ENCODE data around the gene GPR179.

GPR179 gene, protein sequence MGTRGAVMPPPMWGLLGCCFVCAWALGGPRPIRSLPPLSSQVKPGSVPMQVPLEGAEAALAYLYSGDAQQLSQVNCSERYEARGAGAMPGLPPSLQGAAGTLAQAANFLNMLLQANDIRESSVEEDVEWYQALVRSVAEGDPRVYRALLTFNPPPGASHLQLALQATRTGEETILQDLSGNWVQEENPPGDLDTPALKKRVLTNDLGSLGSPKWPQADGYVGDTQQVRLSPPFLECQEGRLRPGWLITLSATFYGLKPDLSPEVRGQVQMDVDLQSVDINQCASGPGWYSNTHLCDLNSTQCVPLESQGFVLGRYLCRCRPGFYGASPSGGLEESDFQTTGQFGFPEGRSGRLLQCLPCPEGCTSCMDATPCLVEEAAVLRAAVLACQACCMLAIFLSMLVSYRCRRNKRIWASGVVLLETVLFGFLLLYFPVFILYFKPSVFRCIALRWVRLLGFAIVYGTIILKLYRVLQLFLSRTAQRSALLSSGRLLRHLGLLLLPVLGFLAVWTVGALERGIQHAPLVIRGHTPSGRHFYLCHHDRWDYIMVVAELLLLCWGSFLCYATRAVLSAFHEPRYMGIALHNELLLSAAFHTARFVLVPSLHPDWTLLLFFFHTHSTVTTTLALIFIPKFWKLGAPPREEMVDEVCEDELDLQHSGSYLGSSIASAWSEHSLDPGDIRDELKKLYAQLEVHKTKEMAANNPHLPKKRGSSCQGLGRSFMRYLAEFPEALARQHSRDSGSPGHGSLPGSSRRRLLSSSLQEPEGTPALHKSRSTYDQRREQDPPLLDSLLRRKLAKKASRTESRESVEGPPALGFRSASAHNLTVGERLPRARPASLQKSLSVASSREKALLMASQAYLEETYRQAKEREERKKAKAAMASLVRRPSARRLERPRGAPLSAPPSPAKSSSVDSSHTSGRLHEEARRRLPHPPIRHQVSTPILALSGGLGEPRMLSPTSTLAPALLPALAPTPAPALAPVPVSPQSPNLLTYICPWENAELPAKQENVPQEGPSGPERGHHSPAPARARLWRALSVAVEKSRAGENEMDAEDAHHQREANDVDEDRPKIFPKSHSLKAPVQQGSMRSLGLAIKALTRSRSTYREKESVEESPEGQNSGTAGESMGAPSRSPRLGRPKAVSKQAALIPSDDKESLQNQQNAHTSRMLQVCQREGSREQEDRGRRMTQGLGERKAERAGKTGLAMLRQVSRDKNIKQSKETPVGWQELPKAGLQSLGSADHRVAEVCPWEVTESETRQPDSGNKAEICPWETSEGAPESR (N-terminal part only)

DNA sequence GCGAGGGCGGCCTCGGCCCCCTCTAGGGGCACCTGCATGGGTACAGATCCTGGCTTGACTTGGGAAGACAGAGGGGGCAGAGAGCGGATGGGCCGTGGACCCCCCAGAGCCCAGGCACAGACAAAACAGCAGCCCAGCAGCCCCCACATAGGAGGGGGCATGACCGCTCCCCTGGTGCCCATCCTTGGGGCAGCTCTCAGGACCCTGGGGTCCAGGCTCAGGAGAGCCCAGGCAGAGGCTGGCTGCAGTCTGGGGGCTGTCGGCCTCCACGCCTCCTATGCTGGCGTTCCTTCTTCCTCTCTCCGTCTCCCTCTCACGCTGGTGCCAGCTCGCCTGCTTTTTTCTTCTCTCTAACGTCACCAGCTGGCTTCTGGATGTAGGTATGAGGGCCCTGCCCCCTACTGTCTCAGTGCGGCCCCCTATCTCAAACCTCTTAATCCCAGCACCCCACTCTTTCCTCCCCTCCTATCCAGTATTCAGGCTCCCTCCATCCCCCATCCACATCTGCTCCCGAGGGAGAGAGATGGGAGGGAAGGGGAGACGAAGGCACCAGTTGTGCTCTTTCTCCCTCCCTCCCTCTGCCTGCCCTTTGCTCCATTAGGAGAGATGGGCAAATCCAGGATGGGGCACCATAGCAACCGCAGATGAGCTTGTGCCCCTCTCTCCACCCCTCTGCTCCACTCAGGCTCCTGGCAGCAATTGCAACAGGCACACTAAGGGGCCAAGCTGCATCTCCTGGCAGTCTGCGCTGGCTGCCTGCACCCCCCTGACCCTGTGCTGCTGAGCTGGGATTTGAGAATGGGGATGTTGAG is at the start of gene GPR179:
Gene GPR179, minus strand, starts transcription at position 349 of the 812 bp plus-strand sequence. Its CDS starts 167 bp downstream, at position 182.
- no peak for DNase-seq (ENCODE audit: low spot score)

DNA sequence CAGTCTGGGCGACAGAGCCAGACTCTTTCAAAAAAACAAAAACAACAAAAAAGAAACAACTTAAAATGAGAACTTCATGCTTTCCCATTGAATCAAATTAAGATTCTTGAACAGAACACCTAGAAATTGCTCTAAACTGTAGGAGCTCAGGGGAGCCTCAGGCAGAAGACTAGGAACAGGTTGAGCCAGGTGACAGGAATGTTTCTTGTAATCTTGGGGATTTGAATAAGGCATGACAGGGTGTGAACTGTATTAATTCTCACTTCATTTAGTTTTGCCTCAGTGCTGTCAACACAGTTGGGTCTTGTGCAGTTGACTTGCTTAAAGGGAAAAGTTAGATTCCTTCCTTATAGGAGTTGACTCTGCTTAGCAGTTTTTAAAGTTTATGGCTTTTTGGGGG is 35.7 kb upstream of the GPR179 start:
- DNase-seq (ENCODE audit: low spot score): no peak

DNA sequence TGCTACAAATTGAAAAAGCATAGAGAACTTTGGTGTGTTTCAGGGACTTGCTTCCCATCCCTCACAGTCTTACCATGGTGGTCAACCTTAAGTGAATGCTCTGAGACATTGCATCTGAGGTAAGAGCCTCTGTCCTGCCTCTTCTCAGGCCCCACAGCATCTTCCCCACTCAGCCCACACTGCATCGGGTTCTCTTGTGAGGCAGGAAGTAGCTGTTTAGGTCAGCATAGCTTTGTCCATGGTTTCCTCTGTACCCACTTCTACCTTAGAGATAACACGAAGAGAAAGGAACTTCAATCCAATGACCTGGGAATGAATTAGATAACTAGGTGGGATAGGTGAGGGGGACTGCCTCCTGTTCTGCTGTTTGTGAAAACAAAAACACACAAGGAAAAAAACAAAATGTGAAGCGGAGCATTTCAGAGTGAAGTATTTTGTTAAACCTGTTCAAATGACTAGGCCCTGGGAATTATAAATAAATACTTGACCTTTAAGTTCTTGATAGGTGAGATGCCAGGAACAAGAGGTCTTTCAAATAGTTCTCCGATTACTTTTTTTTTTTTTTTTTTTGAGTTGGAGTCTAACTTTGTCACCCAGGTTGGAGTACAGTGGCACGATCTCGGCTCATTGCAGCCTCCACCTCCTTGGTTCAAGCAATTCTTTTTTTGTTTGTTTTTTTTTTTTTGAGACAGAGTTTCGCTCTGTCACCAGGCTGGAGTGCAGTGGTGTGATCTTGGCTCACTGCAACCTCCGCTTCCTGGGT is 25.5 kb upstream of the GPR179 start:
- DNase-seq (ENCODE audit: low spot score): no peak

DNA sequence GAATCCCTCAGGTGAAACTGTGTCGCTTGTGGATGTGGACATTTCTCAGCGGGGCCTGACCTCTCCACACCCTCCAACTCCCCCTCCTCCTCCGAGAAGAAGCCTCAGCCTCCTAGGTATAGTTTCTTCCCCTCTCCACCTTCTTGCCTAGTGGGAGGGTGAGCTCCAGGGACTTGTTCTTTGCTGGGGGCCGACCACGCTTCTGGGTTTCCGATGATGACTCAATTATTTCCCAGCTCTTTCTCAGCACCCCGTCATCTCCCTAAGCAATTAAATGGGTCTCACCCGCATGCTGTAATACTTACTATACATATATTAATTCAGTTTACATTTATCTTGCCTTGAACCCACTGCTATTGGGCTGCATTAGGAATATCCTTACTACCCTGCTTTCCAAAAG is 21.0 kb upstream of the GPR179 start:
- DNase-seq (ENCODE audit: low spot score): no peak

DNA sequence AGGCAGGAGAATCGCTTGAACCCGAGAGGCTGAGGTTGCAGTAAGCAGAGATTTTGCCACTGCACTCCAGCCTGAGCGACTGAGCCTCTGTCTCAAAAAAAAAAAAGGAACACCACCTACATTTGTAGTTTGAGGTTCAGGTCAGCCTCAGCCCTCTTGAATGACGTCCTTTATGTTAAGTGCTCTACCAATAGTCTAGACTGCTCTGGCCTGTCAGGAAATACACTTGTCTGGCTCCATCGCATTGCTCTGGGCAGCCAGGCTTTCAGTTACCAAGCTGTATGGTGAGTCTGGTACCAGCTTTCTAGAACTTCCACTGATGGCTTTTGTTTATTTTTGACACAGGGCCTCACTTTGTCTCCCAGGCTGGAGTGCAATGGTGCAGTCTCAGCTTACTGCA is 19.3 kb upstream of the GPR179 start:
- no peak for DNase-seq (ENCODE audit: low spot score)

DNA sequence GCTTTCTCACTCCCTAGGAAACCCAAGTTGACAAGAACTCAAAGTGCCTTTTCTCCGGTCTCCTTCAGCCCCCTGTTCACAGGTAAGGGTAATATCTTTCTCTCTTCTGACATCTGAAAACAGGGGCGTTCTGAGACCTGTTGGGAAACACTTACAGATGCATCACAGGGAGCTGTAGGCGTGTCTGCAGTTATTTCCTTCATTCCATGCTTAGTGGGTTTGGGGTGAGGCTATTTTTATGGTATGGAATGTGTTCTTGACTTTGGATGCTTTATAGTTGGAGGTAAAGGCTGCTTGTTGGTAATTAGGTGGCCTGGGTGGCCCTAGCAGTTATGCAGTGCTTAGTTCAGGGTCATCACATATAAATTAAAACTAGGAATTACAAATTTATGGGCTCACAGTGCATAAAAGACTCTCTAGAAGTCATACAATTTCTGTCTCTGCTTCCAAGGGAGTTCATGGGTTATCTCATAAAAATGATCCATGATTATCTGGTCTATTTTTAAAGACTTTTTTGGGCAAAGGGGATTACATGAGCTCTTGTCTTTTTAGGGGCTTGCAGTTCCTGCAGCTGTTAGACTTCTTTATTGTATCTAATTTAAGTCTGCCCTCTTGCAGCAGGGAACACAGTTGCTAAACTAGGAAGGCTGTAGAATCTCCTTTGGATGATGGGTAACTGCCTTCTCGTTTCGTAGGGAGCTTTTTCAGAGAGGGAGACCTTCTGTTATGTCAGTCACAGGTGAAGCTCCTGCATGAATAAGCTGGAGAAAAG is 18.1 kb upstream of the GPR179 start:
- no peak for DNase-seq (ENCODE audit: low spot score)

DNA sequence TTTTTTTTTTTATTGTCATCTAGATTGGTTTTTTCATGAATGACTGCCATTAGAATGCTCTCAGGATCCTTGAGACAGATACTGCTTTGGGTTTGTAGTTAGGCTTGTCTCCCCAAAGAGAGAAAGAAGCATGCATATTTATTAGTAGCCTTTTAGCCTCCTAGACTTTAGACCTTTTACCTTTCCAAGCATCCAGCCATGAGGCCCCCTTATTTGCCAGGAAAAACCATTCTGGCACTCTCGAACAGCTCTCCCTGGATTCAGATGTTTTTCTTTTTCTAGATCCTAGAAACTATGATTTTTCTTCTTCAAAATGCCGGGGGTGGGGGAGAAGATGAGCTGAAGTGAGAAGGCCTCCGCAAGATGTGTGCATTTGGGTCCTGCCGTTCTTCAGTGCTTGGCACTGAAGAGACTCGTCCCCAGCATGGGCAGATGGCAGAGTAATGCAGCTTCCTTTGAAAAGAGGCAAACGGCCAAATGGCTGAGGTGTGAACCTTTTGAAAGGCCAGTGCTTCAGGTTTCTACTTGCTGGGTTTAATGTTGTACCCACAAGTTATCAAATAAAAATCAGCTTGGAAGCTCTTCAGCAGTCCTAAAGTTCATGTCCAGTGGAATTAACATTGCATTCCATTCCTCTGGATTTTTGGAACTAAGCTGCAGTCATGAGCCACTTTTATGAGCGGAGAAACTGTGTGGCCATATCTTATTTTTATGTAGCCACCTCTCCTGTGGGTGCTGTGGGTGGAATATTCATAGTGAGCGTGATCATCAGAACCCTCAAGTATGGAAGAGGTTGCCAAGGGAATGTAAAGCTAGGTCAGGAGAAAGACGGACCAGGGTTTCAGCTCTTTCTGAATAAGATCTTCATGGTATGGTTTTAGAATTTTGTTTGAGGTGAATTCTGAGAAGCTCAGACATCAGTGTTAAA is 15.1 kb upstream of the GPR179 start:
- no peak for DNase-seq (ENCODE audit: low spot score)

DNA sequence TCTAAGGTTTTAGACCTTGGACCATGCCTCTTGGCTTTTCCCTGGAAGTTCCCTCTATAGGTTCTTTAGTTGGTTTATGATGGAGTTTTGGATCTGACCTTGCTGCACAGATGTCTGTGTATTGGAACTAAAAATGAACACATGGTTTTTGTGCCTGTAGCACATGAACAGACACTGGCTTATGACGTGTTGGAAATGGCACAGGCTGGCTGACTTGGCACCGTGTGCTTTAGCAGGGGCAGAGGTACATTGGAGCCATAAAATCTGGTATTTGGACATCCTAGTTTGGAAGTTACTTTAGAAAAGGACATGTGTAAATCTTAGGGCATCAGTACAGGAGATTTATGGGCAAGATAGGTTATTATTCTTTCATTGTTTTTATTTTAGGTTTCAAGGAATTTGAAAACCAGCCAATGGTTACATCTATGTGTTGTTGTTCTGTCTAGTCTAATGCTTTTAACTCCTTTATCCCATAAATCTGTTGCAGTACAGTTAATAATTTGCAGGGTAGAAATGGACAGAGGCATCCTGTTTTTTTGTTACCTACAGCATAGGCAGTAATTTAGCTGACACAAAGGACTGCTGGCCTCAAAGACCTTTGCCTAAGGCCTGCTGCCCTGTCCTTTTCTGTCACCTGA is 13.8 kb upstream of the GPR179 start:
- no peak for DNase-seq (ENCODE audit: low spot score)

DNA sequence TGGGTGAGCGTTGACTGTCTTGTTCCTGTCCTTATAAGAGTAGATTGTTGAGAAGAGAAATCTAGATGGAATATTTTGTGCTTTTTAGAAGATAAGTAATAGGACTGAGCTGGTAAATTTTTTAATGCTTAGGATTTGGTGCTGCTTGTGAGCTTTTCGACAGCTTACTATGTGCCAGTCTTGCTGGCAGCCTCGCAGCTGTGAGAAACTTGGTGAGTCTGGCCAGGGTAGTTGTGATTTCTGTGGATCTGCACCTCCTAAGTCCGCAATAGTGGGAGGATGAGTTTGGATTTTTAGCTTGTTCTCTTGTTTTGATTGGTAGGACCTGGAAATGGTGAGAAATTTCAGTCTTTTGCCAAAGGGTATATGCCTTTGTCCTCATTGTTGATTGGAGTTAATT is 11.5 kb upstream of the GPR179 start:
- no peak for DNase-seq (ENCODE audit: low spot score)

DNA sequence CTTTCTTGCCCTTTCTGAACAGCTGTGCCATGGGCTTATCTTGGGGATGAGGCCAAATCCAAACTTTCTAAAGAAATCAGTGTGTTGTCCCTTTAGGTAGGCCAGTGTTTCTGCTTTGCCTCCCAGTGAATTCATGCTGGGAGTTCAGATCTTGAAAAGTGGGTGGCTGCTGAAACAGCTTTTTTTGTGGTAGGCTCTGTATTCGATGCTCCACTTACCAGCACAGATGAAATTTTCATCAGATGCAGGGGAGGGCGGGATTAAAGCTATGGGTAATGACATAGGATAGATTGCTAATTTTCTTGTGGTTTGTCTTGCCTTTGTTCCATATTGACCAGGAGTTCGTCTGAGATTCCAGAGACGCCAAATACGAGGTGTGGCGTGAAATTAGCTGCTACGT is 10.7 kb upstream of the GPR179 start:
- DNase-seq (ENCODE audit: low spot score): no peak

DNA sequence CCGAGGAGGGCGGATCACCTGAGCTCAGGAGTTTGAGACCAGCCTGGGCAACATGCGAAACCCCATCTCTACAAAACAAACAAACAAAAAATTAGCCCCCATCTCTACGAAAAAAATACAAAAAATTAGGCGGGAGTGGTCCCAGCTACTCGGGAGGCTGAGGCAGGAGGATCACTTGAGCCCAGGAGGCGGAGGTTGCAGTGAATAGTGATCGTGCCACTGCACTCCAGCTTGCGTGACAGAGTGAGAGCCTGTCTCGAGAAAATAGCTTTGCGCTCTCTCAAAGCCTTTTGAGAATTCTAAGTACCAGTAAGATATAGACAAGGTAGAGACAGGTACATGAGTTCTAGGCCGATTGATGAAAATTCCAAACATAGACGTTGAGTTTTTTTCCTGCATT is 9.9 kb upstream of the GPR179 start:
- no peak for DNase-seq (ENCODE audit: low spot score)

DNA sequence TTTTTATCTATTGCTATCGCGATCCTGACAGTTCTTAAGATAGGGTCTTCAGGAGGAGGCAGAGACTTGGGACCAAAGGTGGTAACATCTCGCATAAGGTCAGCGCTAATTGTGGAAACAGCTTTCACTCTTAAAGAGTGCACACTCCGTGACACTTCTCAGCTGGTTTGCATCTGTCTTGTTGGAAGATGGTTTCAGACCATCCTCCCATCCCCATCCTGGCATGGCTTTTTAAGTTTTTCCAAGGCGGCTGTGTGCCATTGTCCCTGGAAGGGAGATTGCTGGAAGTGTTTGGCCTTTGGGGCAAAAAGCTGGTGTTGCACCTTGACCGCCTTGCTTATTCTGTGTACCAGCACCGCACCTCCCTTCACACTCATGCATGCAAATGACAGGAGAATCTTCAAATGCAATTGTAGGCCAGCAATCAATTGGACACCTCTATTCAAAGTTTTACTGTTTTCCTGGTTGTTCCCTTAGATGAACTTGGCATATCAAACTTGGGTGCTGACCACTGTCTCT is 9.4 kb upstream of the GPR179 start:
- DNase-seq (ENCODE audit: low spot score): no peak

DNA sequence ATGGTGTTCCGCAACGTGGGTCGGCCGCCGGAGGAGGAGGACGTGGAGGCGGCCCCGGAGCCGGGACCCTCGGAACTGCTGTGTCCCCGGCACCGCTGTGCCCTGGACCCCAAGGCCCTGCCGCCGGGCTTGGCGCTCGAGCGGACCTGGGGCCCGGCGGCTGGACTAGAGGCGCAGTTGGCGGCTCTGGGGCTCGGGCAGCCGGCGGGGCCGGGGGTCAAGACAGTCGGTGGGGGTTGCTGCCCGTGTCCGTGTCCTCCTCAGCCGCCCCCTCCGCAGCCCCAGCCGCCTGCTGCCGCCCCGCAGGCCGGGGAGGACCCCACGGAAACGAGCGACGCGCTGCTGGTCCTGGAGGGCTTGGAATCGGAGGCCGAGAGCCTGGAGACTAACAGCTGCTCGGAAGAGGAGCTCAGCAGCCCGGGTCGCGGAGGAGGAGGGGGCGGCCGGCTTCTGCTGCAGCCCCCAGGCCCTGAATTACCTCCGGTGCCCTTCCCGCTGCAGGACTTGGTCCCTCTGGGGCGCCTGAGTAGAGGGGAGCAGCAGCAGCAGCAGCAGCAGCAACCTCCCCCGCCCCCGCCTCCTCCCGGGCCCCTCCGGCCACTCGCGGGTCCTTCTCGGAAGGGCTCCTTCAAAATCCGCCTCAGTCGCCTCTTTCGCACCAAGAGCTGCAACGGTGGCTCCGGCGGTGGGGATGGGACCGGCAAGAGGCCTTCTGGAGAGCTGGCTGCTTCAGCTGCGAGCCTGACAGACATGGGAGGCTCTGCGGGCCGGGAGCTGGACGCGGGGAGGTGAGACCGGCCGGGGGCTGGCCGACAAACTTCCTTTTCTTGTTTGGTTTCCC is 8.7 kb upstream of the GPR179 start:
- DNase-seq (ENCODE audit: low spot score): no peak

DNA sequence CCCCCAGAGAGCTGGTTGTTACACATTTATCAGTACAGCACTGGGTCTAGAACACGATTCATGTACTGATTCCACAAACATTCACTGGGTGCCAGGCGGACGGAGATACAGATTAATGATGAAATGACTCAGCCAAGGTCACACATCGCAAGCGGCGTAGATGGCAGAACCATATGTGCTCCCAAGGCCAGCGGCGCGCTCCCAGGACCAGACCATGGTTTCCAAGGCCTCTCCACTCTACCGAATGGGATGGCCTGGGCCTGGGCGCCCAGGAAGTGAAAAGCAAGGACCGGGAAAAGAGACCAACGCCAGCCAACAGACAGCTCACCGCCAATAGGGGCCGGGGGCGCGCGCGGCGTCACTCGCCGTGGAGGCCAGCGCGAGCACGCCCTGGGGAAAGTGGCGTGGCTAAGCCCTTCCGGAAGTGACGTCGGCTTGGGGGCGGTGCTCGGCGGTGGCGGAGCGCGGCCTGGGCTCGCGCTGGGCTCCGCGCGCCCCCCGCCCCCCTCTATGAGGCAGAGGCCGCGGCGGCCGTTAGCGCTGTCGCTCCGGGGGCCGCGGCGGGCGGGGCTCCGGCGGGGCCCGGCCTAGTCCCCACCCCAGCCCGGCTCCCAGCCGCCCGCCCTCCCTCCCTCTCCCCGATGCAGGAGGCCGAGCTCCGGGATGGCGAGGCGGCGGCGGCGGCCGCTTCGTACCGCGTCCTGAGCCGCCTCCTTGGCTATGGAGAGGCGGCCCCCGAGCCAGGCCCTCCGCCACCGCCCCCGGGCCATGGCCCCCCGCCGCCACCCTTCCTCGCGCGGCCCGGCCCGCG is 7.9 kb upstream of the GPR179 start, which contains the start of gene SOCS7:
Gene SOCS7, plus strand, starts transcription at position 433 of the 811 bp plus-strand sequence. Its CDS starts 209 bp downstream, at position 642.
- DNase-seq (ENCODE audit: low spot score): peak; percentile 87

DNA sequence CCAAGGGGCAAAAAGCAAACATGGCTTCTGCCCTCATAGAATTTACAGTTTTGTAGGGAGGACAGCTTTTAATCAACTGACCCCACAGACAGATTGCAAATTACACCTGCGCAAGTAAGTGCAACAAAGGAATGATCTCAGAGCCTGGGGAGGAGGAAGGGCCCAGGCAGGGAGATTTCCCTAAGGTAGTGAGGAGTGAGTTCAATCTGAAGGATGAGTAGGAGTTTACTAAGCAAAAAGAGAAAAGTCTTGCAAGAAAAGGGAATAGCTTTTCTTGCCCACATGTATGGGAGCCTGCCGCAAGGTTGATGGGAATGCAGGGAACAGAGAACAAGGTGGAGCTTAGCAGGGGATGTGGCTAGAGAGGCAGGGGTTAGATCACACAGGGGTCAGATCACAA is 6.3 kb upstream of the GPR179 start:
- DNase-seq (ENCODE audit: low spot score): no peak

DNA sequence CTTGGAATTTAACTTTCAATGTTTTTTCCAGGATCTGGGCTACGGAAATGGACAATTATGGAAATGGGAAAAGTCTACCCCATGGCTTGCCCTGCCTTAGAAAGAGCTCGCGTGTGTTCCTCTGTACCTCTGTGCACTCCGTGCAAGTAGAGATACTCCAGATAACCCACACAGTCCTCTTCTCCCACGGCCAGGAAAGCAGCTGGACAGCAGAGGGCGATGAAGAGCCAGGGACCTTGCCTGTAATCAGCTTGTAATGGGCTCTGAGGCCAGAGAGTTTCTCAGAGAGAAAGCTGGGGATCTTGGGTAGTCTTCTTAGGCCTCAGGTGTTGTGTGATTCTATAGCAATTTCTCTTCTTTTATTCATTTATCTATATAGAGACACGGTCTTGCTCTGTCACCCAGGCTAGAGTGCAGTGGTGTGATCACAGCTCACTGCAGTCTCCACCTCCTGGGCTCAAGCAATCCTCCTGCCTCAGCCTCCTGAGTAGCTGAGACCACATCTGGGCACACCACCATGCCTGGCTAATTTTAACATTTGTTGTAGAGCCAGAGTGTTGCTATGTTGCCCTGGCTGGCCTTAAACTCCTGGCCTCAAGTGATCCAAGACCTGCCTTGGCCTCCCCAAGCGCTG is 5.5 kb upstream of the GPR179 start:
- peak; percentile 91 for DNase-seq (ENCODE audit: low spot score)

Measured in pons (tissue), 1 donor.